Caco-2 (cell line): ENCODE results near the gene FRYL. TPM values are rescaled to one million over a fixed set of nuclear protein-coding genes. Genes with fewer than 3 reads are reported as not detected.

Experiments used
- BruUV-seq: library from RNA; stranded (reverse); fragments of 400-500 nt; replicated peaks from 2 replicates; lab custom pipeline; 2021; lab: Mats Ljungman, UMichigan
- CTCF ChIA-PET: fragments of 300-600 bp; sonication (Branson Sonifier 250); formaldehyde crosslinking; loops from one replicate; lab custom pipeline; 2022; ENCODE audit warnings: antibody characterized with exemption; lab: Charles Lee
- POLR2A ChIA-PET: fragments of 300-600 bp; sonication (Branson Sonifier 250); formaldehyde crosslinking; loops from one replicate; lab custom pipeline; 2022; ENCODE audit warnings: antibody characterized with exemption; lab: Charles Lee
- DNase-seq, 2 experiments: peaks; one replicate each; pipeline versions ENCODE4 v3.0.0 to v3.0.0-alpha.2; 2020 to 2022
- H3K27me3 ChIP-seq: replicated peaks from 2 replicates; pipeline ENCODE4 v1.6.0; 2011; ENCODE audit warnings: low read length; ENCODE audit not compliant: control insufficient read depth, insufficient read depth
- H3K36me3 ChIP-seq: 2 replicates; pipeline ENCODE4 v1.5.1; 2011; ENCODE audit warnings: low read length; ENCODE audit not compliant: control insufficient read depth, insufficient read depth
- H3K4me1 ChIP-seq: fragments of 250-450 bp; sonication (Bioruptor Pico); 2 replicates; pipeline ENCODE4 v1.5.1; 2020; ENCODE audit warnings: mild to moderate bottlenecking
- H3K4me3 ChIP-seq: 2 replicates; pipeline ENCODE4 v1.5.1; 2011; ENCODE audit warnings: low read depth, mild to moderate bottlenecking, control low read depth, low read length
- H3K9me3 ChIP-seq: fragments of 250-450 bp; sonication (Bioruptor Pico); 2 replicates; pipeline ENCODE4 v1.5.1; 2020; ENCODE audit warnings: mild to moderate bottlenecking, moderate library complexity
- H3K27ac Mint-ChIP-seq: one replicate; pipeline ENCODE4 v1.8.0; 2022; ENCODE audit warnings: mixed read lengths; ENCODE audit not compliant: unreplicated experiment
- H3K27me3 Mint-ChIP-seq: one replicate; pipeline ENCODE4 v1.8.0; 2022; ENCODE audit warnings: mixed read lengths; ENCODE audit not compliant: insufficient read depth, unreplicated experiment
- H3K36me3 Mint-ChIP-seq: one replicate; pipeline ENCODE4 v1.8.0; 2022; ENCODE audit warnings: mild to moderate bottlenecking, mixed read lengths; ENCODE audit not compliant: insufficient read depth, unreplicated experiment
- H3K4me1 Mint-ChIP-seq: one replicate; pipeline ENCODE4 v1.8.0; 2022; ENCODE audit warnings: low read depth, mixed read lengths; ENCODE audit not compliant: unreplicated experiment
- H3K4me3 Mint-ChIP-seq: one replicate; pipeline ENCODE4 v1.8.0; 2022; ENCODE audit warnings: mild to moderate bottlenecking, moderate library complexity, mixed read lengths; ENCODE audit not compliant: unreplicated experiment
- H3K9me3 Mint-ChIP-seq: one replicate; pipeline ENCODE4 v1.8.0; 2022; ENCODE audit warnings: mixed read lengths; ENCODE audit not compliant: unreplicated experiment
- intact Hi-C: fragments of 100-400 bp; cut with micrococcal nuclease; formaldehyde crosslinking; loops from one replicate; pipeline ENCODE4 v1.10.0; 2022; ENCODE audit not compliant: unreplicated experiment
- total RNA-seq: library from RNA; stranded (reverse); gene quantifications from 2 replicates; pipeline ENCODE4 v1.2.3, GENCODE V29; 2022
- TF ChIP-seq, protein P1 (sequence below), 2 experiments: fragments of 200-600 bp in 1 of 2; IDR thresholded peaks; 1 replicate in 1 of 2; 2 replicates in 1 of 2; pipeline versions ENCODE4 v1.5.1 to v1.8.0; 2011 to 2022; ENCODE audit warnings: antibody characterized with exemption in 1 of 2, control low read depth in 1 of 2, inconsistent platforms in 1 of 2, low read depth in 1 of 2, low read length in 1 of 2, mild to moderate bottlenecking in 1 of 2, moderate library complexity in 1 of 2; ENCODE audit not compliant: insufficient read depth in 1 of 2, severe bottlenecking in 1 of 2, unreplicated experiment in 1 of 2

FRYL gene
- total RNA-seq, 1 experiment from 2014 or later: 27.4 TPM

DNA sequence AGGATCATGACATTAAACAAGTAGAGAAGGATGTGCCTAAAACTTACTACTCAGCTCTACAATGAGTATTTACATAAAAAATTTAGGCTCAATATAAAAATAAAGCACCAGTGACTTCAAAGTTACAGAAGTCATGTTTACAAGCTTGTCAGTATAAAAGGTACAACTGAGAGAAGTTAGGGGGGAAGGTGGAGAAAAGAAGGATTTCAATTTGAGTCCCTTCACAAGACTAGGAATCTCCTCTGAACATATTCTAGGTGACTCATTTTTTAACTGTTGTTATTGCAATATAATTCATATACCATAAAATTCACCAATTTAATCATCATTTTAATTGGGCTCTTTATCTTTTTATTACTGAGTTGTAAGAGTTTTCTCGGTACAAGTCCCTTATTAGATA, 26.9 kb downstream of the FRYL start:
- no peak overlapping the region for H3K27ac Mint-ChIP-seq
- TF ChIP-seq, protein P1, sequence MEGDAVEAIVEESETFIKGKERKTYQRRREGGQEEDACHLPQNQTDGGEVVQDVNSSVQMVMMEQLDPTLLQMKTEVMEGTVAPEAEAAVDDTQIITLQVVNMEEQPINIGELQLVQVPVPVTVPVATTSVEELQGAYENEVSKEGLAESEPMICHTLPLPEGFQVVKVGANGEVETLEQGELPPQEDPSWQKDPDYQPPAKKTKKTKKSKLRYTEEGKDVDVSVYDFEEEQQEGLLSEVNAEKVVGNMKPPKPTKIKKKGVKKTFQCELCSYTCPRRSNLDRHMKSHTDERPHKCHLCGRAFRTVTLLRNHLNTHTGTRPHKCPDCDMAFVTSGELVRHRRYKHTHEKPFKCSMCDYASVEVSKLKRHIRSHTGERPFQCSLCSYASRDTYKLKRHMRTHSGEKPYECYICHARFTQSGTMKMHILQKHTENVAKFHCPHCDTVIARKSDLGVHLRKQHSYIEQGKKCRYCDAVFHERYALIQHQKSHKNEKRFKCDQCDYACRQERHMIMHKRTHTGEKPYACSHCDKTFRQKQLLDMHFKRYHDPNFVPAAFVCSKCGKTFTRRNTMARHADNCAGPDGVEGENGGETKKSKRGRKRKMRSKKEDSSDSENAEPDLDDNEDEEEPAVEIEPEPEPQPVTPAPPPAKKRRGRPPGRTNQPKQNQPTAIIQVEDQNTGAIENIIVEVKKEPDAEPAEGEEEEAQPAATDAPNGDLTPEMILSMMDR (IDR thresholded peaks at IDR 0.05; ENCODE audit: insufficient read depth in 1 of 2, low read depth in 1 of 2, low read length in 1 of 2, severe bottlenecking in 1 of 2, unreplicated experiment in 1 of 2): no peak
- no peak overlapping the region for H3K4me3 ChIP-seq
- no peaks in the 10 kb centered on the region for H3K36me3 ChIP-seq
- intact Hi-C loops: no loop called here
- no peak overlapping the region for H3K4me3 Mint-ChIP-seq
- H3K36me3 Mint-ChIP-seq: no peaks in the 10 kb centered on the region
- no peaks in the 10 kb centered on the region for H3K9me3 Mint-ChIP-seq
- CTCF ChIA-PET: no interaction called here
- H3K27me3 Mint-ChIP-seq: no peaks in the 10 kb centered on the region
- H3K27me3 ChIP-seq: no peaks in the 10 kb centered on the region
- H3K4me1 ChIP-seq: peaks cover 7% of the 10 kb centered on the region; the same call in 1 of the 2 replicates
- H3K9me3 ChIP-seq: no peaks in the 10 kb centered on the region
- no peak for DNase-seq
- POLR2A ChIA-PET: no interaction called here
- no TSS peak for BruUV-seq
- no peaks in the 10 kb centered on the region for H3K4me1 Mint-ChIP-seq

DNA sequence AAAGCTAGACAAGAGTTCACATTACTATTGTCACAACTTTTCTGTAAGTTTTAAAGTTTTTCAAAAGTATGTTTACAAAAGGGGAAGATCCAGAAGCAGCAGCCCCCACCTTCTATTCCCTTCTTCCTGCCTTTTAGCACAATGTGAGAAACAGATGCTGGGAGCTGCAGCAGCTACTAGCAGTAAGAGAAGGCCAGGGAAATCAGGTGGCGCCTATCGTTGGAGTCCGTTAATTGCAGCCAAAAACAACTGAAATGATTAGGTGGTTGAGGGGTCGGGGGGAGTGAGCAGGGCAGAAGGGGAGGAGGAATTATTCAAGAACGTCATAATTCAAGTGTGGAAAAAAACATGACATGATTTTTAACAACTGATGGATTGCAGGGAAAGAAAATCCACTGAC, 27.4 kb downstream of the FRYL start:
- CTCF ChIA-PET: no interaction called here
- POLR2A ChIA-PET: no interaction called here
- H3K27ac Mint-ChIP-seq: no peak overlapping the region
- BruUV-seq: no TSS peak
- DNase-seq: no peak
- peaks cover 7% of the 10 kb centered on the region; the same call in 1 of the 2 replicates for H3K4me1 ChIP-seq
- no peaks in the 10 kb centered on the region for H3K4me1 Mint-ChIP-seq
- H3K27me3 ChIP-seq: no peaks in the 10 kb centered on the region
- no peaks in the 10 kb centered on the region for H3K9me3 Mint-ChIP-seq
- no peaks in the 10 kb centered on the region for H3K27me3 Mint-ChIP-seq
- H3K9me3 ChIP-seq: no peaks in the 10 kb centered on the region
- H3K4me3 Mint-ChIP-seq: no peak overlapping the region
- TF ChIP-seq, protein P1 (IDR thresholded peaks at IDR 0.05; ENCODE audit: insufficient read depth in 1 of 2, low read depth in 1 of 2, low read length in 1 of 2, severe bottlenecking in 1 of 2, unreplicated experiment in 1 of 2): no peak
- H3K36me3 ChIP-seq: no peaks in the 10 kb centered on the region
- intact Hi-C loops: no loop called here
- H3K36me3 Mint-ChIP-seq: no peaks in the 10 kb centered on the region
- H3K4me3 ChIP-seq: no peak overlapping the region

DNA sequence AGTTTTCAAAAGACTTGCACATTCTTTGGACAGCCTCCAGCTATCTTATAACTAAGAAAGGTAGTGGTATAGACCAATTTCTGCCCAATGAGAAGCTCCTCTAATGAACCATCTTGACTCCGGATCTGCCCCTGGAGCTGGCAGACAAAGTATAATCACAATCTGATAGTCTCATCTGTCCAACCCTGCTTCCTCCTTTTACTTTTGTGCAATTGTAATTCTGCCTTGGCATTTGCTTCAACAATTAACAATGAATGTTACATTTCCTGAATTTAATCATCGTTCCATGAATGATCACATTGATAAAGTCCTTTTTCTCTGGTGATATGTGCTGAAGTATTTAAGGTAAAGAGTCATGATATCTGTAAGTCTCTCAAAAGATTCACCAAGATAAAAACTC, 27.8 kb downstream of the FRYL start:
- H3K36me3 ChIP-seq: no peaks in the 10 kb centered on the region
- intact Hi-C loops: no loop called here
- Mint-ChIP-seq H3K4me3 (no peak overlapping the region), H3K36me3 (no peaks in the 10 kb centered on the region), H3K4me1 (no peaks in the 10 kb centered on the region), H3K27me3 (no peaks in the 10 kb centered on the region), H3K27ac (no peak overlapping the region), H3K9me3 (no peaks in the 10 kb centered on the region)
- H3K9me3 ChIP-seq: no peaks in the 10 kb centered on the region
- ChIA-PET CTCF (no interaction called here), POLR2A (no interaction called here)
- no TSS peak for BruUV-seq
- H3K4me3 ChIP-seq: no peak overlapping the region
- no peak for DNase-seq
- TF ChIP-seq, protein P1 (IDR thresholded peaks at IDR 0.05; ENCODE audit: insufficient read depth in 1 of 2, low read depth in 1 of 2, low read length in 1 of 2, severe bottlenecking in 1 of 2, unreplicated experiment in 1 of 2): no peak
- peaks cover 7% of the 10 kb centered on the region; the same call in 1 of the 2 replicates for H3K4me1 ChIP-seq
- H3K27me3 ChIP-seq: no peaks in the 10 kb centered on the region
